GM18502 (cell line): ENCODE measurements around the gene KLHL30.
A peak's percentile ranks its signal among the peaks of the same experiment; 100 is the strongest.

Source experiments
- ATAC-seq: cut with Tn5 transposase; IDR thresholded peaks from one replicate; pipeline ENCODE4 v1.9.1; 2021; ENCODE audit warnings: mild to moderate bottlenecking; ENCODE audit not compliant: unreplicated experiment, poor library complexity

KLHL30 gene

GRCh38 chr2:238138331-238139195 is at the start of gene KLHL30:
Gene KLHL30 (plus strand): TSS chr2:238138668. CDS start chr2:238140755, 2,087 bp downstream.
- ATAC-seq = no peak

- no peak for ATAC-seq
These were observed 47.6 kb upstream of the KLHL30 start for GRCh38 chr2:238090887-238091286.

GRCh38 chr2:238091436-238092060 is 46.9 kb upstream of the KLHL30 start:
- no peak for ATAC-seq

- no peak for ATAC-seq
These were observed 45.9 kb upstream of the KLHL30 start for GRCh38 chr2:238092486-238093035.

GRCh38 chr2:238093181-238094140 is 45.0 kb upstream of the KLHL30 start:
- no peak for ATAC-seq

GRCh38 chr2:238094438-238095022 is 43.9 kb upstream of the KLHL30 start:
- no peak for ATAC-seq

- no peak for ATAC-seq
These were observed 43.3 kb upstream of the KLHL30 start for GRCh38 chr2:238095143-238095542.

GRCh38 chr2:238096311-238097011 is 42.0 kb upstream of the KLHL30 start:
- ATAC-seq = no peak

GRCh38 chr2:238097201-238097987 is 41.1 kb upstream of the KLHL30 start:
- no peak for ATAC-seq

- peak; percentile 76 for ATAC-seq
These were observed 40.2 kb upstream of the KLHL30 start for GRCh38 chr2:238097988-238098871.

- no peak for ATAC-seq
These were observed 39.4 kb upstream of the KLHL30 start for GRCh38 chr2:238098901-238099713.

- no peak for ATAC-seq
These were observed 38.8 kb upstream of the KLHL30 start for GRCh38 chr2:238099714-238100048.

GRCh38 chr2:238100049-238100820 is 38.2 kb upstream of the KLHL30 start, which contains the start of gene ESPNL:
Gene ESPNL (plus strand): TSS chr2:238100340. CDS start chr2:238100420, 80 bp downstream.
- ATAC-seq = no peak

GRCh38 chr2:238100821-238101771 is 37.4 kb upstream of the KLHL30 start:
- no peak for ATAC-seq
